NCI-H82 (cell line): ENCODE data around the gene CGB8.
"Not testable (repeated sequence)": the region's sequence is repeated elsewhere in the genome, so short reads cannot be mapped to it uniquely, and the experiment has no call there.

Experiments used
- DNase-seq: peaks from one replicate; lab custom pipeline; 2025; lab: John Stamatoyannopoulos, UW

CGB8 gene

DNA sequence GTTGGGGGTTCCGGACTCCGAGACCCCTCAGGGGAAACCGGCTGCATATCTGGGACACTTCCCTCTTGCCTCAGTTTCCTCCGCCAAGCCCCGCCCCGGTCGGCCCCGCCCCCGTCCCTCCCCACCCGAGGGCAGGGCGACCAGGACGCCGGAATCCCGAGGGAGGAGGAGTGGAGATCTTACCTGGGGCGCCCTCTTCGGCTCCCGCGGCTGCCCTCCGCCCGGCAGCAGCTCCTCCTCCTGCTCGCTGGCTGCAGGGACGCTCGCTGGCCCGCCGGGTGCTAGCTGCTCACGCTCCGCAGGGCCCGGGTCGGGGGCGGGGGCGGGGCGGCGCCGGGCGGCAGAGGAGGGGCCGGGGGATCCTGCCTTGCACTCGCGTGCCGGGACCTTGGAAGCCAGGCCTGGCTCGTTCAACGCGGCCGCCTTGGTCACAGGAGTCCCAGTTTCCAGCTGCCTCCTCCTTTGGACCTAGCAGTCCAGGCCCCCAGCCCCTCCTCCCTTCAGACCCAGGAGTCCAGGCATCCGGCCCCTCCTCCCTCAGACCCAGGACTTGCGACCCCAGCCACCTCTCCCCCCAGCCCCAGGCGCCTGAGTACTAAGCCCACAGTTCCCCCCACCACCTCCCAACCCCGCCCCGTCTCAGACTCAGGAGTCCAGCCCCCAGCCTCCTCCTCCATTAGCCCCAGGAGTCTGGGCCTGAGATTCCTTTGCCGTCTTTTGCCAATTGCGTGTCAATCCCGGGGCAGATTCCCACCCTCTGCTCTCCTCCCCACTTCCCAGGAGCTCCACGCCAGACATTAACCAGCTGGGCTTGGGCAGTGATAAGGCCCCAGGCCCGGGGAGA lies 16.1 kb upstream of the CGB8 start, which contains the start of gene NTF4:
Gene NTF4 (minus strand): TSS at position 51 of the 844 bp plus-strand sequence. CDS start 2,821 bp downstream, outside the sequence.
- DNase-seq: peak; percentile 43

DNA sequence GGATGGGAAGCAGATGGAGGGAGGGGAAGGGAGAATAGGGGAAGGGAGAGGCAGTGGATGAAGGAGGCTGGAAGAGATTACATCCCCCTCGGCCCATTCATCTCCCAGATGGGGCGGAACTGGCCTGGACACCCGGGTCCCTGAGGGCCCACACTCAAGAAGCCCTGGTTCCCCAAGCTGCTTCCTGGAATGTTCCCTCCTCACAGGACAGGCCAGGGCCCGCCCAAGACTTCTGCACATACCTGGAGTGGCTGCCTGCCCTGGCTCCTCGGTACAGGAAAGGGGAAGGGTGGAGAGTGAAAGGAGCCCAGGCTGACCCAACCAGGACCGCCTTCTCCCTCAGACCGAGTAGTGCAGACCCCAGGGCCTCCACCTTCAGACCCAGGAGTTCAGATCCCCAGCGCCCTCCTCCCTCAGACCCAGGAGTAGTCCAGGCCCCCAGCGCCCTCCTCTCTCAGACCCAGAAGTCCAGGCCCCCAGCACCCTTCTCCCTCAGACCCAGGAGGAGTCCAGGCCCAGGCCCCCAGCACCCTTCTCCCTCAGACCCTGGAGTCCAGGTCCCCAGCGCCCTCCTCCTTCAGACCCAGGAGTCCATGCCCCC lies 15.2 kb upstream of the CGB8 start:
- no peak for DNase-seq

- no peak for DNase-seq
These were observed 12.5 kb upstream of the CGB8 start for GRCh38 chr19:49061445-49061844.

DNA sequence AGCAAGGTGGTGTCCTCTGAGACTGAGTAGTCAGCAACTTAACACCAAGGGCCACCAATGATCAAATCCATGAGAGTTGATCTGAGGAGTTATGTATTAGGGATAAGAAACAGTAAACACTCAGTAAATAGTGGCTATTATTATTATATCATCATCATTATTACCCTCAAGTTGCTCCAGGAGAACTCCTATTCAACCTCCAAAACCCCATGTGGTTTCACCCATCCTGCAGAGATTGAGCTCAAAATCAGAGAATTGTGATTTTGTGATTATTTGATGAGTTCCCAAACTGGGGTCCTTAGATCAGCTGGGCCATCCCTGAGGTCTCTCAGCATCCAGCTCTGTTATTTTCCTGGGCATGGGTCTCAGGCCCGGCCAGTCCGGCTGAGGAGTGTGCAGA lies 12.1 kb upstream of the CGB8 start:
- DNase-seq: no peak

- DNase-seq: no peak
These were observed 10.1 kb upstream of the CGB8 start for GRCh38 chr19:49059053-49059452.

DNA sequence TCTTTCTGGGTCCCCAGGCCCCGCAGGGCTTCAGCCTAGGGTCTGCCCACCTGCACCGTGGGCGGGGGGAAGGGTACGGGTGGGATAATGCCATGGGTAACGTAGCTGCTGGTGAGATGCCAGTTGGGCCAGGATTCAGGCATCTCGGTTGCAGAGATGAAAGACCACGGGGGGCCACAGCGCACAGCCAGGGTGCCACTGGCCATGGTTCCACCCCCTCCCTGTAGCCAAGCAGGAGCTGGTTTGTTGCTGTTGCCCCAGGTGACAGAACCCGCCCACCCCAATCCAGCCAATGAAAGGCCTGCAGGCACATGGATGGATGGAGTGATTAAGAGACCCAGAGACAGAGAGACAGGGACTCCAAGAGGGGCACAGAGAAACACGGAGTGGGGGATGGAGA lies 9.7 kb upstream of the CGB8 start:
- peak; percentile 73 for DNase-seq

- peak; percentile 88 for DNase-seq
These were observed 8.8 kb upstream of the CGB8 start, which contains the start of gene CGB7 for GRCh38 chr19:49057636-49058234. Gene CGB7, minus strand, starts transcription at chr19:49057749. Its CDS starts 2,374 bp downstream, at chr19:49055375.

GRCh38 chr19:49056902-49057596 lies 8.1 kb upstream of the CGB8 start:
- not testable (repeated sequence) for DNase-seq

GRCh38 chr19:49056101-49056901 lies 7.4 kb upstream of the CGB8 start:
- DNase-seq: peak; percentile 78

- DNase-seq: not testable (repeated sequence)
These were observed 1.6 kb upstream of the CGB8 start for GRCh38 chr19:49050376-49051033.

- DNase-seq: not testable (repeated sequence)
These were observed 923 bp upstream of the CGB8 start for GRCh38 chr19:49049834-49050233.

GRCh38 chr19:49043548-49043947 lies 5.4 kb downstream of the CGB8 start, which contains the start of gene CGB5:
Gene CGB5, plus strand, starts transcription at chr19:49043848. Its CDS starts 362 bp downstream, at chr19:49044210.
- DNase-seq: not testable (repeated sequence)

GRCh38 chr19:49042666-49043065 lies 6.2 kb downstream of the CGB8 start:
- DNase-seq: not testable (repeated sequence)

GRCh38 chr19:49042177-49042576 lies 6.7 kb downstream of the CGB8 start:
- DNase-seq: no peak

DNA sequence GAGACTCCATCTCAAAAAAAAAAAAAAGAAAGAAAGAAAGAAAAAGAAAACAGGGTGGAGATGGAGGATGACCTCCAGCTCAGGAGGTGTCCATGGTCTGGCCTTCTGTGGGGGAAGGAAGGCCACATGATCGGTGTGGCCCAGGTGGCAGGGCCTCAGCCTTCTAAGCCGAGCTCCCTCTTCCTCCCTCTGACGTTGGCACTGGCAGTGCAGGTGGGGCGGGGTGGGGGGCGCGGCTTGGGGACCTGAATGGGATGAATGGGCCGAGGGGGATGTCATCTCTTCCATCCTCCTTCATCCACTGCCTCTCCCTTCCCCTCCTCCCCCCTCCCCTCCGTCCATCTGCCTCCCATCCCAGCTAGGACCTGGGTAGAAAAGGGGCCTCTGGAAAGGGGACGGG lies 9.2 kb downstream of the CGB8 start:
- DNase-seq: not testable (repeated sequence)

DNA sequence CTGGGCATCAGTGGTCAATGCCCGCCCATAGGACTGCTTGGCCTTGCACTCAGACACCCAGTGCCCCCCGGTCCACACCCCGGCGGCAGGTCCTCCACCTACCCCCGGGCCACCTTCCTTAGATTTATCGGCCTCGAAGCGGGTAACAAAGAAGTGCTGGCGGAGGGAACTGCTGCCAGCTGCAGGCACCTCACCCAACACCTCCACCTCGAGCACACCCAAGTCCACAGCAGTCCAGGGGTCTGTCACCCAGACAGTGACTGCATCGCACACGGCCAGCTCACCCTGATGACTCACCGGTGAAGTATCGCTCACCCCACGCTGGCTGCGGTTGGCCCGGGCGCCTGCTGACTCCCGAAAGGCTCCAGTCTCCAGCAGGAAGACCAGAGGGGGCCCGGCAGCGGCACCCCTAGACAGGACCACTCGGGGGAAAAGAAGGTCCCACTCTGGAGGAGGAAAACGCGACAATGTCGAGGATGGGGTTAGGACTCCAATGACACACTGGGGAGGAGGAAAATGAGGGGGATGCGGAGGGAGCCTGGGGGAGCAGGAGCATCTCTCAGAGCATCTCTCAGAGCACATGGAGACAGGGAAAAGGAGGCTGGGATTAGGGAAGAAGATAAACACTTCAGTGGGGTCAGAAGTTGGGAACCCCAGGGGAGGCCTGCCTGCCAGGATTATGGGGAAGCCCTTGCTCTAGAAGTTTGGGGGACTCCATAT lies 10.2 kb downstream of the CGB8 start:
- not testable (repeated sequence) for DNase-seq

- DNase-seq: not testable (repeated sequence)
These were observed 10.8 kb downstream of the CGB8 start for GRCh38 chr19:49038111-49038510.

GRCh38 chr19:49036815-49037214 lies 12.1 kb downstream of the CGB8 start, which contains the start of gene CGB1:
Gene CGB1, minus strand, starts transcription at chr19:49036895. Its CDS starts 184 bp downstream, at chr19:49036711.
- DNase-seq: peak; percentile 93

GRCh38 chr19:49031642-49032301 lies 17.1 kb downstream of the CGB8 start, which contains the start of gene CGB2:
Gene CGB2, plus strand, starts transcription at chr19:49031890. Its CDS starts 206 bp downstream, at chr19:49032096.
- DNase-seq: peak; percentile 92
